Effector CD4-positive, alpha-beta T cell (primary cell): ENCODE results near the gene U2AF2.
A peak's percentile ranks its signal among the peaks of the same experiment; 100 is the strongest.

Experiments
- DNase-seq: peaks from one replicate; pipeline ENCODE4 v3.0.0-alpha.2; 2020

Gene U2AF2

GRCh38 chr19:55659822-55660221, 5.0 kb downstream of the U2AF2 start:
- DNase-seq = no peak

- DNase-seq = no peak
Observed at GRCh38 chr19:55660404-55660803, 5.6 kb downstream of the U2AF2 start.

DNA sequence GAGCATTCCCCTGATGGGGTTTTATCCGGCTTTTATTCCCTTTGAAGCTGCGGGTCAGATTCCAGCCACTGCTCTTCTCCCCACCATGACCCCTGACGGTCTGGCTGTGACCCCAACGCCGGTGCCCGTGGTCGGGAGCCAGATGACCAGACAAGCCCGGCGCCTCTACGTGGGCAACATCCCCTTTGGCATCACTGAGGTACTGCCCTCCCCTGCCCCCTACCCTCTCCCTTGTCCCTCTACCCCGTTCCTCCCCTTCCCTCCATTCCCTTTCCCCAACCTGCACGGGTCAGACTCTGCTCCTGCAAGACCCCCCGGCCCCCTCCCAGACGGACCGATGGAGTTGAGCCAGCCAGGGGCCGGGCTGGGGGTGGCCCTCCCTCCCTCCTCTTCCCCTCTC, 6.2 kb downstream of the U2AF2 start:
- DNase-seq = no peak

DNA sequence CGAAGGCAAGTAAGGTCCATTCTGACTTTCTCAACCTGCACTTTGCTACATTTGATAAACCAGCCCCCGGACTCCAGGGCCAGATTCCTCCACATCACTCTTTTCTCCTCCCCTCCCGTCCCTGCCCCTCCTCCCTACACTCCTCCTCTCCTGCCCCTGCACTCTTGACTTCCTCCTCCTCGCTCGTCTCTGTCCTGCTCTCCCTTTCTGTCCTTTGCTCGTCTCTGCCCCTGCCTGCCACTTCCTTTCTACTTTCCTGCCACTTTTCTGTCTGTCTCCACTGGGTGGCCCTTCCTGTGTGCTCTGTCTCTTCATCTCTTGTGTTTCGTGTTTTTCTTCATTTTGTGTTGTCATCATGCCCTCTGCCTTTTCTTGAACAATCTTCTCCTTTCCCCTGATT, 7.0 kb downstream of the U2AF2 start:
- no peak for DNase-seq

- DNase-seq = no peak
Observed at GRCh38 chr19:55663846-55664536, 9.2 kb downstream of the U2AF2 start.

GRCh38 chr19:55666343-55667005, 11.6 kb downstream of the U2AF2 start:
- no peak for DNase-seq

DNA sequence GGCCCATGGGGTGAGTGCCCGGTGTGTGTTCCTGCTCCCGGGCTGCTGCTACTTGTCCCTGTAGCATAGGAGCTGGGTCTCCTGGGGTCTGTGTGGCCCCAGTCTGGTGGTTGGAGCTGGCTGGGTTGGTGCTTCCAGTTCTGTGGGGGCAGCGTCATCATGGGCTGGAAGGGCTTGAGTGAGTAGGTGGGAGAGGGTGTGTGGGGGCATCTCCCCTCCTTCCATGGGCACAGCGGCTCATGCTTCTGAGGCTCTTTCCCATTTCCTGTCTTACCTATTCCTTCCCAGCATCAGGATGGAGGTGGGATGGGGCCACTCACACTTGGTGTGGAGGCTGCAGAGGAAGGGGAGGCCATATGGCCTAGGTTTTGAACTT, 12.2 kb downstream of the U2AF2 start:
- DNase-seq = no peak

DNA sequence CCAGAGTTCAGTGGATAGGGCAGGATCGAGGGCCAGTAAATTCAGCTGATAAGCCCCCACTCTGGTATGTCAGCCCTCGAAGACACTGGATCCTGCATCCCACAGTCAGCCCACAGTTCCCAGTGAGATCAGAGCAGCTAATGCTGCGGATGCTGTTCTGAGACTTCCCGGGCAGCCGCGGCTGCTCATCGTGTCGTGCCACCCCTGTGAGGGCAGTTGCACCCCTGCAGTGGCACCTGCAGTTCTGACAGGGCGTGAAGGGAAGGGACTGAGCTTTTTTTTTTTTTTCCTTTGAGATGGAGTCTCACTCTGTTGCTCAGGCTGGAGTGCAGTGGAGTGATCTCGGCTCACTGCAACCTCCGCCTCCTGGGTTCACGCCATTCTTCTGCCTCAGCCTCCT, 12.7 kb downstream of the U2AF2 start:
- no peak for DNase-seq

DNA sequence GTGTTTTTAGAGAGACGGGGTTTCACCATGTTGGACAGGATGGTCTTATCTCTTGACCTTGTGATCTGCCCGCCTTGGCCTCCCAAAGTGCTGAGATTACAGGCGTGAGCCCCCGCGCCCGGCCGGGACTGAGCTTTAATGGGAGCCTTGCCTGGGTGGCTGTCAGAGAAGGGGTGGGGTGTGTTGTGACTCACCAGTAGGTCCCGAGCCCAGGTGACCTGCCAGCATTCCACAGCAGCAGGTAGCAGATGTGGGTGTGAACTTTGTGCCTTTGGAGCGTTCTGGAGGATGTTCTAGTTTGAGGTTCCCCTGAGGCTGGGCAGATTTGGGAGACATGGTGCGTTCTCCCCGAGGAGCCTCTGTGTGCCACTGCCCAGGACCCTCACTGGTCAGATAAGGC, 13.1 kb downstream of the U2AF2 start:
- no peak for DNase-seq

- no peak for DNase-seq
Observed at GRCh38 chr19:55668603-55669348, 13.9 kb downstream of the U2AF2 start.

DNA sequence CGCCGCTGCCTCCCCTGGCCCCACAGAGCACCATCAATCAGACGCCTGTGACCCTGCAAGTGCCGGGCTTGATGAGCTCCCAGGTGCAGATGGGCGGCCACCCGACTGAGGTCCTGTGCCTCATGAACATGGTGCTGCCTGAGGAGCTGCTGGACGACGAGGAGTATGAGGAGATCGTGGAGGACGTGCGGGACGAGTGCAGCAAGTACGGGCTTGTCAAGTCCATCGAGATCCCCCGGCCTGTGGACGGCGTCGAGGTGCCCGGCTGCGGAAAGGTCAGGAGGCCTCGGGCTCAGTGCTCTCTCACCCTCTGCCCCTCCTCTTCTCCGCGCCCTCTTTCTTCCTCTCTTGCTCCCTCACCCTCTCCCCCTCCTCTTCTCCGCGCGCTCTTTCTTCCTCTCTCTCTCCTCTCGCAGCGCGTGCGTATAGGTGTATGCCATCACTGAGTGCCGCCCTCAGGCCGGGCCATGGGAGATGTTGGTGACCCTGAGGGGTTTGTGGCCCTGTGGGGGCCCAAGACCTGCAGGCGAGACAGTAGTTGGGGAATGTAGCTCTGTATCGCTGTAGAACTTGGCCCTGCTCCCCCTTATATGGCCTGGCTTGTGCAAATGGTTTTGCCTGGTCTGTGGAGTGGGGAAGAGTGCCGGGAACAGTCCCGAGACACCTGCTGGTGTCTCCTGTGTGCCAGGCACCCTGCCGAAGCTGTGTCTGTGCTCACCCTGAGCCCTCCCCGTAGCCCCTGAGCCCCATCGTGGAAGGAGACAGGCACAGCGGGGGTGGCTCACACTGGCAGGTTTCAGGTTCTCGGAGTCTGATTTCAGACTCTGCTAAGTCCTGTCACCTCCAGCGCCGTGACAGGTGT, 14.8 kb downstream of the U2AF2 start:
- DNase-seq = no peak

DNA sequence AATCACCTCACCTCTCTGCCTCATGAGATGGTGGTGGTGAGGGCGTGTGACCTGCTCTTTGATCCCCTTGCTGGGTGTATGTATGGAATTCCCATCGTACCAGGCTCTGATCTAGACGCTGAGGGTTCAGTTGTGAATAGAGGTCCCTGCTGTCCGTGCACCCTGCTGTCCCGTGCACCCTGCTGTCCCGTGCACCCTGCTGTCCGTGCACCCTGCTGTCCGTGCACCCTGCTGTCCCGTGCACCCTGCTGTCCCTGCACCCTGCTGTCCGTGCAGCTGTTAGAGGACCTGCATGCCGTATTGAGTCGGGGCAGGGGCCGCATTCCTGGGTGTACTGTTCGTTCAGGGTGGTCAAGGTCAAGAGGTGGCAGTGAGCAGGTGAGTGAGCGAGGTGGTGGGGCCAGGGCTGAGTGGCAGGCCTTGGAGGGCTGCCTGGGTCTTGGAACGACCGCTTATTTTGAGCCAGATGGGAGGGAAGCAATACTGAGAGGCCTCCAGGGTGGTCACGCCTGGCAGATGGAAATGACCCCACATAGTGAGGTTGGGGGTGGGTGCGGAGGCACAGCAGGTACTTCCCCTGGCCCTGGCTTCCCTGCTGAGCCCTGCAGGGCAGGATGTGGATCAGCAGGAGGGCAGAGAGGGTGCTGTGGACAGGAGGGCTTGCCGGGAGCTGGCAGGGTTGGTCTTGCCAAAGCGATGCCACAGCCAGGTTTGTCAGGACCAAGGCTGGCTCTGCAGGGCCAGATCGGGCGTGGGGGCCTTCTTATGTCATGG, 15.6 kb downstream of the U2AF2 start:
- DNase-seq = no peak

- no peak for DNase-seq
Observed at GRCh38 chr19:55671054-55671378, 16.2 kb downstream of the U2AF2 start.

GRCh38 chr19:55672418-55672817, 17.6 kb downstream of the U2AF2 start:
- DNase-seq = no peak

GRCh38 chr19:55673465-55673864, 18.6 kb downstream of the U2AF2 start:
- no peak for DNase-seq

DNA sequence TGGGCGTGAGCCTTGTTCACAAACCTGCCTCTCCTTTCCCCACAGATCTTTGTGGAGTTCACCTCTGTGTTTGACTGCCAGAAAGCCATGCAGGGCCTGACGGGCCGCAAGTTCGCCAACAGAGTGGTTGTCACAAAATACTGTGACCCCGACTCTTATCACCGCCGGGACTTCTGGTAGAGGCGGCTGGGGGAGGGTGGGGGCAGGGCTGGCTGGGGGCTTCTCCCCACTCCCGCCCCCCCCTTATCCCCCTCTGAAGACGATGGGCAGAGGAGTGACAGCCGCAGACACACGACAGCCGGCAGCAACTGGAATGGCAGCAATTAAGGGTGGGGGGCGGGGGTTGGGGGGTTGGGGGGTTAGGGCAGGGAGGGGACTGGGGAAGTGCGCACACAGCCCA, 19.1 kb downstream of the U2AF2 start:
- no peak for DNase-seq

DNA sequence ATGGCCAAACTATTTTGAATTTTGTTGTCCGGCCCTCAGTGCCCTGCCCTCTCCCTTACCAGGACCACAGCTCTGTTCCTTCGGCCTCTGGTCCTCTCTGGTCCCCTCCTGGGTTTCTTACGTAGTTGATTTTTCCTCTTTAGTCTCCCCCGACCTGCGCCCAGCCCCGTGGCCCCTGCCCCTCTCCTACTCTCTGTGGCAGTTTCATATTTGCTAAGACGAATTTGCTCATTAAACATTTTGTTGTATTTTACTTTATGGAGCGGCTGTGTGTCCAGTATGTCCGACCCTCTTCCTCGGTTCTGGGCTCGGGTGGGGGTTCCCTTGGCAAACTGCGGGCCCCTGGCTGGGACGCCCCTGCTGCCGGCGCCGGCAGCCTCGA, 19.6 kb downstream of the U2AF2 start:
- no peak for DNase-seq

- peak; percentile 97 for DNase-seq
Observed at GRCh38 chr19:55674841-55675660, 20.2 kb downstream of the U2AF2 start, which contains the start of gene EPN1. EPN1 (plus strand) TSS chr19:55675226; CDS start chr19:55678628, 3,402 bp downstream.

DNA sequence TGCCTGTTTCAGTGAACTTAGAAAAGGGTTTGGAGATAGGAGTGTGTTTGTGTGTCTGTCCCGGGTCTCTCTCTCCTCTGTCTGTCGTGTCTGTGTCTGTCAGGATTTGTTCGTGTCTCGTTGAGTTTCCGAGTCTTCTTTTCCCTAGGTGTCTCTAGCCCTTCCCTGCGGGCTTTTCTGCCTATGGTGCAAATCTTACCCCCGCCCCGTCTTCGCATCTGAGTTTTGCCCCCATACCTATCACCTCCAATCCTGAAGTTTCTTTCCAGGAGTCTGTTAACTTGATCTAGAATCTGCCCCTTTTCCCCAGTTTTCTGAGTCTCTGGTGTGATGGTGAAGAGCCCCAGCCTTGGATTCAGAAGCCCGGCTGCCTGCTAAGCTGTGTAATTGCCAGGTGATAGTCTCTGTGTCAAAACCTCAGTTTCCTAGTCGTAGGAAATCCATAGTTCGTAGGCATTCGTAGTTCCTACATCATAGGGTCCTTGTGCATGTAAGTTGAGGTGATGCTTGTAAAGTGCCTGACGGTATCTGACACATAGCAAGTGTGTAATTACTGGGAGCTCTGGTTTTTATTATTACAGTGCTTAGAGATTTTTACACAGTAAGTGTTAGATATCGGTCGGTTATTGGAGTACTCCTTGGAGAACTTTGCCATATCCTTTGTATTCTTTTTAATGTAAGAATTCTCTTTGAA, 21.0 kb downstream of the U2AF2 start:
- no peak for DNase-seq

- DNase-seq = no peak
Observed at GRCh38 chr19:55676383-55676782, 21.5 kb downstream of the U2AF2 start.
